KBM-7 (cell line): ENCODE results near the gene AFF2.
"Not testable (repeated sequence)": the region's sequence is repeated elsewhere in the genome, so short reads cannot be mapped to it uniquely, and the experiment has no call there.

Experiments
- DNase-seq: peaks from one replicate; pipeline ENCODE4 v3.0.0-alpha.2; 2015
- in situ Hi-C: fragments of 300-500 bp; cut with MboI; formaldehyde crosslinking; loops from 2 replicates; pipeline ENCODE4 v1.14.3; 2020; ENCODE audit warnings: low sequenced_read_pairs, low pct_unique_long_range_greater_than_20kb, mixed read lengths

The AFF2 gene

GRCh38 chrX:148618470-148619445 lies 118.3 kb downstream of the AFF2 start:
- in situ Hi-C loops, result no loop called here
- DNase-seq, result no peak

GRCh38 chrX:148620023-148620422 lies 119.6 kb downstream of the AFF2 start:
- in situ Hi-C loops, result no loop called here
- DNase-seq, result no peak

- in situ Hi-C loops, result no loop called here
- DNase-seq, result no peak
Measured at GRCh38 chrX:148624951-148625474, 124.6 kb downstream of the AFF2 start.

- DNase-seq, result no peak
- in situ Hi-C loops, result no loop called here
Measured at GRCh38 chrX:148628621-148629020, 128.2 kb downstream of the AFF2 start.

GRCh38 chrX:148629434-148629833 lies 129.0 kb downstream of the AFF2 start:
- in situ Hi-C loops, result no loop called here
- DNase-seq, result no peak

- in situ Hi-C loops, result no loop called here
- no peak for DNase-seq
Measured at GRCh38 chrX:148632444-148632843, 132.0 kb downstream of the AFF2 start.

- in situ Hi-C loops, result no loop called here
Measured at GRCh38 chrX:148633218-148633908, 132.9 kb downstream of the AFF2 start.

GRCh38 chrX:148634591-148634990 lies 134.2 kb downstream of the AFF2 start:
- no peak for DNase-seq
- in situ Hi-C loops, result no loop called here

More at GRCh38 chrX:148633218-148633908, 132.9 kb downstream of the AFF2 start:
- no peak for DNase-seq

GRCh38 chrX:148643460-148643859 lies 143.0 kb downstream of the AFF2 start:
- in situ Hi-C loops, result no loop called here
- DNase-seq, result no peak

GRCh38 chrX:148647651-148648050 lies 147.2 kb downstream of the AFF2 start:
- in situ Hi-C loops, result no loop called here
- DNase-seq, result no peak

GRCh38 chrX:148649145-148649795 lies 148.9 kb downstream of the AFF2 start:
- no peak for DNase-seq
- in situ Hi-C loops, result no loop called here

- in situ Hi-C loops, result no loop called here
- DNase-seq, result no peak
Measured at GRCh38 chrX:148658115-148658730, 157.8 kb downstream of the AFF2 start.

- in situ Hi-C loops, result no loop called here
- no peak for DNase-seq
Measured at GRCh38 chrX:148659481-148659880, 159.1 kb downstream of the AFF2 start.

GRCh38 chrX:148661035-148661434 lies 160.6 kb downstream of the AFF2 start:
- no peak for DNase-seq
- in situ Hi-C loops, result no loop called here

GRCh38 chrX:148662014-148662413 lies 161.6 kb downstream of the AFF2 start:
- DNase-seq, result no peak
- in situ Hi-C loops, result no loop called here

- DNase-seq, result no peak
- in situ Hi-C loops, result no loop called here
Measured at GRCh38 chrX:148664171-148664570, 163.8 kb downstream of the AFF2 start.

- in situ Hi-C loops, result no loop called here
- no peak for DNase-seq
Measured at GRCh38 chrX:148664995-148665394, 164.6 kb downstream of the AFF2 start.

GRCh38 chrX:148669175-148669574 lies 168.8 kb downstream of the AFF2 start:
- in situ Hi-C loops, DNase-seq: not testable (repeated sequence)

- in situ Hi-C loops, result no loop called here
- no peak for DNase-seq
Measured at GRCh38 chrX:148670277-148670676, 169.9 kb downstream of the AFF2 start.
